Effector CD8-positive, alpha-beta T cell (primary cell): ENCODE results near the gene GSTA2.
"Not testable (repeated sequence)": the region's sequence is repeated elsewhere in the genome, so short reads cannot be mapped to it uniquely, and the experiment has no call there.

Experiments used
- DNase-seq: peaks from one replicate; lab custom pipeline; 2025; lab: John Stamatoyannopoulos, UW
- total RNA-seq, 4 experiments: gene quantifications; one replicate each; lab custom pipeline; 2026; lab: John Stamatoyannopoulos, UW

Gene GSTA2
- 0 to 0.09 (median 0) reads per million in 4 experiments for total RNA-seq

- not testable (repeated sequence) for DNase-seq
Observed at GRCh38 chr6:52763322-52763916, at the start of gene GSTA2. Gene GSTA2, minus strand, starts transcription at chr6:52763475. Its CDS starts 5,528 bp downstream, at chr6:52757947.

- not testable (repeated sequence) for DNase-seq
Observed at GRCh38 chr6:52809777-52810176, 46.5 kb upstream of the GSTA2 start.

GRCh38 chr6:52808660-52809059 is 45.4 kb upstream of the GSTA2 start:
- DNase-seq: no peak

GRCh38 chr6:52803668-52804255 is 40.5 kb upstream of the GSTA2 start, which contains the start of gene GSTA1:
Gene GSTA1, minus strand, starts transcription at chr6:52803816. Its CDS starts 4,549 bp downstream, at chr6:52799267.
- not testable (repeated sequence) for DNase-seq

- no peak for DNase-seq
Observed at GRCh38 chr6:52802806-52803205, 39.5 kb upstream of the GSTA2 start.

- DNase-seq: no peak
Observed at GRCh38 chr6:52801188-52801841, 38.0 kb upstream of the GSTA2 start.

GRCh38 chr6:52799272-52799671 is 36.0 kb upstream of the GSTA2 start:
- not testable (repeated sequence) for DNase-seq

GRCh38 chr6:52794366-52794765 is 31.1 kb upstream of the GSTA2 start:
- not testable (repeated sequence) for DNase-seq

- no peak for DNase-seq
Observed at GRCh38 chr6:52790861-52791260, 27.6 kb upstream of the GSTA2 start.

- not testable (repeated sequence) for DNase-seq
Observed at GRCh38 chr6:52789658-52790057, 26.4 kb upstream of the GSTA2 start.

GRCh38 chr6:52788478-52788877 is 25.2 kb upstream of the GSTA2 start:
- DNase-seq: no peak

- no peak for DNase-seq
Observed at GRCh38 chr6:52787917-52788316, 24.6 kb upstream of the GSTA2 start.

GRCh38 chr6:52786249-52786956 is 23.1 kb upstream of the GSTA2 start:
- DNase-seq: no peak

- not testable (repeated sequence) for DNase-seq
Observed at GRCh38 chr6:52782696-52783274, 19.5 kb upstream of the GSTA2 start.

- not testable (repeated sequence) for DNase-seq
Observed at GRCh38 chr6:52782209-52782608, 18.9 kb upstream of the GSTA2 start.

GRCh38 chr6:52779237-52779636 is 16.0 kb upstream of the GSTA2 start:
- no peak for DNase-seq

GRCh38 chr6:52776711-52777351 is 13.6 kb upstream of the GSTA2 start:
- not testable (repeated sequence) for DNase-seq

- DNase-seq: not testable (repeated sequence)
Observed at GRCh38 chr6:52769399-52769798, 6.1 kb upstream of the GSTA2 start.

GRCh38 chr6:52767658-52768057 is 4.4 kb upstream of the GSTA2 start:
- not testable (repeated sequence) for DNase-seq

GRCh38 chr6:52761673-52762491 is 1.4 kb downstream of the GSTA2 start:
- DNase-seq: not testable (repeated sequence)
